ENCODE results near the gene ARHGEF17.
A peak's percentile ranks its signal among the peaks of the same experiment; 100 is the strongest.

ARHGEF17 gene

DNA sequence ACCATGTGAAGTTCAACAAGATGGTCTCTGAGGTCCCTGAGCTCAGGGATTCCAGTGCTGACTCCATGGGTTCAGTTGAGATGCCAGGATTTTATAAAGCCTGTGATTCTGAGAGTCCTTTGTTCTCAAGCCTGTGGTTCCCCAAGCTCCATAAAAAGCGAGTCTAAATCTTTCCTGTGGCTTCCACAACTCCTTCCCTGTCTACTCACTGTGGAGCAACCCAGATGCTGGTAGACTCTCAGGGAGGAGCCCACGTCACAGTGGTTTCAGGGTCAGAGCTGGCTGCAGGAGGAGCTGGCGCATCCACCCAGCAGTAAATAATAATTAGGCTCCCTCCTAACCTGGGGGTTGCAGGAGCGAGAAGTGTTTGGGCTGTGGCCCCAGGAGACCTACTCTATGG is 66.1 kb downstream of the ARHGEF17 start:
- Histone ChIP-seq H3K36me3 (ENCODE audit: control insufficient read depth, insufficient read depth, low read length) (no peaks in the 10 kb centered on the region), H3K4me3 (ENCODE audit: insufficient read depth, low read depth, low read length) (no peak overlapping the region), H3K4me1 (ENCODE audit: control insufficient read depth, insufficient read depth, low read length) (peaks cover 8% of the 10 kb centered on the region), H3K9me3 (ENCODE audit: control insufficient read depth, low read length) (no peaks in the 10 kb centered on the region), H3K27me3 (ENCODE audit: control insufficient read depth, insufficient read depth, low read length, poor library complexity, severe bottlenecking) (peaks cover 6% of the 10 kb centered on the region), H3K27ac (ENCODE audit: insufficient read depth, low read depth, low read length, poor library complexity, severe bottlenecking) (no peak overlapping the region)
- 92% methylated on average over 4 of the region's 4 CpGs for WGBS, 2 experiments

DNA sequence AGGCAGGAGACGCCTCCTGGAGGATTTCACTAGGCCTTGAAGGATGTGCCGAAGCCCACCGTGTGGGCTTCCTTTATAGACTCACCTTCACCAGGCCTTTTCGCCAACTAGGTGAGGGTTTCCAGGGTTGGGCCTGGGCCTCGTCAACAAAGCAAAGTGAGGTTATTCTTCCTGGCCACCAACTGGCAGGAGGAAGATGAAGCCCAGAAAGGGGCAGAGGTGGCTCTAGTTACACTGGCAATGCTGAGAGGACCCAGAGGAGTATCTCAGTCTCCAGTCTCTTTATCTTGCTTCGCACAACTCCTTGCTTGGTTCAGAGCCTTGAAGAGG is 67.7 kb downstream of the ARHGEF17 start:
- no peaks in the 10 kb centered on the region for H3K9me3 ChIP-seq (ENCODE audit: control insufficient read depth, low read length)
- H3K4me1 ChIP-seq (ENCODE audit: control insufficient read depth, insufficient read depth, low read length): peaks cover 8% of the 10 kb centered on the region
- H3K27ac ChIP-seq (ENCODE audit: insufficient read depth, low read depth, low read length, poor library complexity, severe bottlenecking): no peak overlapping the region
- 76 to 77% methylated on average over 6 of the region's 6 CpGs for WGBS, 2 experiments
- H3K4me3 ChIP-seq (ENCODE audit: insufficient read depth, low read depth, low read length): peak overlapping the region; percentile 70
- peaks cover 6% of the 10 kb centered on the region for H3K27me3 ChIP-seq (ENCODE audit: control insufficient read depth, insufficient read depth, low read length, poor library complexity, severe bottlenecking)
- H3K36me3 ChIP-seq (ENCODE audit: control insufficient read depth, insufficient read depth, low read length): no peaks in the 10 kb centered on the region

DNA sequence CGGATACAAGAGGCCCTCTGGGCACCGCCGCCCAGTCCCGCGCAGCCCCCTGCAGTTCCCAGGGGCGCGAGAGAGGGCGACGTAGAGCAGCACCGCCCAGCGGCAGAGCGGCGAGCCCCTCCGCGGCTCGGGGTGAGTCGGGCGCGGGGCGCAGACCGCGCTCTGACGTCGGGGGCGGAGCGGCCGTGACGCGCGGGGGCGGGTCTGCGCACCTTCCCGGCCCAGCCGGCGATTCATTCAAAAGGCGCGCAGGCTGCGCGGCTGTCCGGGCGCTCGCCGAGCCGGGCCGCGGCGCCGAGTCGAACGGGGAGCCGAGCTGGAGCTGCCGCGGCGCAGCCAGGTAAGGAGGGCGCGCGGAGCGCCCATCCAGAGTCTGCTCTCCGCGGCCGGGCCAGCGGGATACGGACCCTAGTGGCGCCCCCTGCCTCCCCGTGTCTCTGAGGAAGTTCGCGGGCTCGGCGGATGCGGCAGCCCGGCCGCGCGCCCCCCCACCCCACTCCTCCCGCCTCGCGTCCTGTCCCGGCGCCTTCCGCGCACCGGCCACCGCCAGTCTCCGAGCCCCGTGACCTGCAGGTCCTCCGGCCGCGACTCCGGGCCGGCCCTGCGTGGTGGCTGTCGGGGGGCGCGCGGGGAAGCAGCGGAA is 68.2 kb downstream of the ARHGEF17 start, which contains the start of gene RELT:
RELT (plus strand) TSS at position 240 of the 643 bp plus-strand sequence. CDS start 12,738 bp downstream, outside the sequence.
- no peak within 1 kb of the TSS for H3K27ac ChIP-seq (ENCODE audit: insufficient read depth, low read depth, low read length, poor library complexity, severe bottlenecking)
- WGBS, 2 experiments: 1% methylated on average over 96 of the region's 96 CpGs
- H3K9me3 ChIP-seq (ENCODE audit: control insufficient read depth, low read length): no peaks in the 10 kb centered on the region
- H3K4me1 ChIP-seq (ENCODE audit: control insufficient read depth, insufficient read depth, low read length): peaks cover 8% of the 10 kb centered on the region
- H3K36me3 ChIP-seq (ENCODE audit: control insufficient read depth, insufficient read depth, low read length): no peaks in the 10 kb centered on the region
- H3K27me3 ChIP-seq (ENCODE audit: control insufficient read depth, insufficient read depth, low read length, poor library complexity, severe bottlenecking): peaks cover 6% of the 10 kb centered on the region
- peak within 1 kb of the TSS; percentile 70 for H3K4me3 ChIP-seq (ENCODE audit: insufficient read depth, low read depth, low read length)

DNA sequence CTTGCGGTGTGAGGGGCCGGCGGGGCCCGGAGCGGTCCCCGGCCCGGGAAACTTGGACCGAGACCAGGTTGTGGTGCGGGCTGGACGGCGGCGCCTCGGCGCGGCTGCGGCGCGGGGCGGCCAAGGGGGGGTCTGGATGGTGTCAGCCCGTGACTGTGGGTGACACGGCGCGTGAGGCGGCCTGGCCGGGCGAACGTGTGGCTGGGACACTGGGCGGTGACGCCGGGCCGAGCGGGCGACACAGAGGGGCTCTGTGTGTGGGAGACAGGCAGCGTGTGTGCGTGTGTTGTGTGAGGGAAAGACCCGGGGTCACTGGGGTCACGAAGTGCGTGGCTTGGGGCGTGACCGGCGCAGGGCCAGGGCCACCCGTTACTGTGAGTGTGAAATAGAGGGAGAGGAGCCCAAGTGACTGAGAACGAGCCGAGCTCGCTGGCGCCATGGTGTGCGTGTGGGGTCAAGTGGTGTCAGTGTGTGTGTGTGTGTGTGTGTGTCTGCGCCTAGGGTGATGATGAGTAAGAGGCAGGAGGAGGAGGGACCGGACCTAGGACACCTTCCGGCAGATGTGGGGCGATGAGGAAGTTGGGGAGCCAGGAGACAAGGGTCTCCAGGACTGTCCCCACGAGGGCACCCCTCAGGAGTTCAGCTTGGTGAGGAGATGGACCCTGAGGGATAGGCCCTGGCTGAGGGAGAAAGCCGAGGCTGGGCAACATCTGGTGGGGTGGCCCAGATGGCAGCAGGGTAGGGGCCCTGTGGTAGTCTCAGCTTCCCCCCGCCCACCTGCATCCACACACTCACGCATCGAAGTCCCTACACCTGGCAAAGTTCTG is 68.9 kb downstream of the ARHGEF17 start:
- Histone ChIP-seq H3K36me3 (ENCODE audit: control insufficient read depth, insufficient read depth, low read length) (no peaks in the 10 kb centered on the region), H3K9me3 (ENCODE audit: control insufficient read depth, low read length) (no peaks in the 10 kb centered on the region), H3K27ac (ENCODE audit: insufficient read depth, low read depth, low read length, poor library complexity, severe bottlenecking) (no peak overlapping the region), H3K27me3 (ENCODE audit: control insufficient read depth, insufficient read depth, low read length, poor library complexity, severe bottlenecking) (peaks cover 6% of the 10 kb centered on the region), H3K4me1 (ENCODE audit: control insufficient read depth, insufficient read depth, low read length) (peaks cover 8% of the 10 kb centered on the region), H3K4me3 (ENCODE audit: insufficient read depth, low read depth, low read length) (peak overlapping the region; percentile 70)
- 7 to 9% methylated on average over 56 of the region's 56 CpGs for WGBS, 2 experiments

DNA sequence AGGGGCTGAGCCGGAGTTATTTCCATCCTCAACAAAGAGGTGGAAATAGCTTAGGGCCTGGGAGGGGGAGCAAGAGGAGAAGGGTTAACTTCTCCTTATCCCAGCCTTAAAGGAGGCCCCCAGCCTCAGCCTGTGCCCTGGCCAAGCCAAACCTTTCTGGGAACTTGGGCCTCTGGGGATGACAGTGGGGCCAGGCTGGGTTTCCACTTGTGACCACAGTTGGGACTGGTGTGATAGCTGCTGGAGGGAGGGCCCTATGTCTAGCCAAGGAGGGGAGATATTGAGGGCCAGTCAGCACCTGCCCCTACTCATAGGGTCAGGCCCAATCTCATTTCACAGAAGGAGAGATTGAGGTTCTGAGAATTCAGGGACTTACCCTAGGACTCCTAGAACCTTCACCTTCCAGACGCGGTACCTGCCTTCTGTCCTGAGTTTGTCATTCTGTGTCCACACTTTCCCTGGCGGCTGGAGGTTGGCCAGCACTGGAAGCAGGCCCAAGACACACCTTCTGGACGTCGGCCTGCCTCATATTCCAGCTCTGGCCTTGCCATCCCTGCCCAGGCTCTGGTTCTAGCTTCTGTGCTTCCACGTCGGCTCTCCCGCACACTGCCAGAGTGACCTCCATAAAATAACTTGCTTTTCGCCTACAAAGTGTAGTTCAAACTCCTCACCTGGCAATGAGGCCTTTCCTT is 71.3 kb downstream of the ARHGEF17 start:
- H3K27me3 ChIP-seq (ENCODE audit: control insufficient read depth, insufficient read depth, low read length, poor library complexity, severe bottlenecking): peaks cover 6% of the 10 kb centered on the region
- WGBS, 2 experiments: 92 to 94% methylated on average over 10 of the region's 10 CpGs

DNA sequence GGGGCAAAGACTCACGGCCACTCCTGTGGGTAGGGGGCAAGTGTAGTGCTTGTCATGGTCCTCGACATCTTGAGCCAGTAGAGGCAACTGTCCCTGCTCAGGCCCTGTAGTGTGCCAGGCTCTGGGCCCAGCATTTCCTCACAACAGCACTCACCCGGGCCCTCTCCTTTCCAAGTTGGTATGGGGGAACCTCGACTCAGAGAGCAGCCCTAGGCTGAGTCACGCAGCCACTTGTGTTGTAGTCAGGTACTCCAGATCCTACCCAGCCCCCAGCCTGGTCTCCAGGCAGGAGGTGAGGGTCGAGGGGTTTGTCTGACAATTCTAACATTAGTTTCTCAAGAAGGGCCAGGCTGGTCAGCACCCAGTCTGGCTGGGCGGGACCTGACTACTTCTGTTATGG is 72.3 kb downstream of the ARHGEF17 start:
- no peak overlapping the region for H3K4me3 ChIP-seq (ENCODE audit: insufficient read depth, low read depth, low read length)
- H3K27me3 ChIP-seq (ENCODE audit: control insufficient read depth, insufficient read depth, low read length, poor library complexity, severe bottlenecking): peaks cover 6% of the 10 kb centered on the region
- 82 to 86% methylated on average over 7 of the region's 7 CpGs for WGBS, 2 experiments
- H3K4me1 ChIP-seq (ENCODE audit: control insufficient read depth, insufficient read depth, low read length): peaks cover 25% of the 10 kb centered on the region
- no peaks in the 10 kb centered on the region for H3K36me3 ChIP-seq (ENCODE audit: control insufficient read depth, insufficient read depth, low read length)
- no peak overlapping the region for H3K27ac ChIP-seq (ENCODE audit: insufficient read depth, low read depth, low read length, poor library complexity, severe bottlenecking)
- no peaks in the 10 kb centered on the region for H3K9me3 ChIP-seq (ENCODE audit: control insufficient read depth, low read length)

More for the DNA sequence above, 71.3 kb downstream of the ARHGEF17 start:
- Histone ChIP-seq H3K9me3 (ENCODE audit: control insufficient read depth, low read length) (no peaks in the 10 kb centered on the region), H3K36me3 (ENCODE audit: control insufficient read depth, insufficient read depth, low read length) (no peaks in the 10 kb centered on the region), H3K27ac (ENCODE audit: insufficient read depth, low read depth, low read length, poor library complexity, severe bottlenecking) (no peak overlapping the region), H3K4me3 (ENCODE audit: insufficient read depth, low read depth, low read length) (no peak overlapping the region), H3K4me1 (ENCODE audit: control insufficient read depth, insufficient read depth, low read length) (peaks cover 18% of the 10 kb centered on the region)

DNA sequence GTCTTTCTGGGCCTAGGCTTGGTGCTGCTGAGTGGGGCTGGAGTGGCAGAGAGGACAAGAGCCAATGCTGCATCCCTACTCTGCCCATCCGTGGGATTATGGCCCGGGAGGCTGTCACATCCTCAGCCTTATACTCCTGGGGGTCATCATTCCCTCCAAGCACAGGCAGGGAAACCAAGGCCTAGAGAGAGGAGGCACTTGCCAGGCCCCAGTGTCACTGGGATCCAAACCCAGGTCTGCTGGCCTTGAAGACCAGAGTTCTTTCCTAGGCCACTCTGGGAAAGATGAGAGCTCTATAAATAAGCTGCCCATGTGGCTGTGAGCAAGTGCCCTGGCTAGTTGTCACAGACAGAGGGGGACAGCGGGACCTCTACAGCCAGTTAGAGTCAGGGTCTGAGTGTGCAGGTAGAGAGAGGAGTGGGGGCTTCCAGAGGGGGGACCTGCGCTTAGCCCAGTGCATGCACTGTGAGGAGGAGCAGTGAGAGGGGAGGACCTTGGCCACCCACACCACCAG is 72.9 kb downstream of the ARHGEF17 start:
- Histone ChIP-seq H3K27ac (ENCODE audit: insufficient read depth, low read depth, low read length, poor library complexity, severe bottlenecking) (no peak overlapping the region), H3K4me1 (ENCODE audit: control insufficient read depth, insufficient read depth, low read length) (peaks cover 27% of the 10 kb centered on the region), H3K27me3 (ENCODE audit: control insufficient read depth, insufficient read depth, low read length, poor library complexity, severe bottlenecking) (peaks cover 6% of the 10 kb centered on the region), H3K36me3 (ENCODE audit: control insufficient read depth, insufficient read depth, low read length) (no peaks in the 10 kb centered on the region), H3K9me3 (ENCODE audit: control insufficient read depth, low read length) (no peaks in the 10 kb centered on the region), H3K4me3 (ENCODE audit: insufficient read depth, low read depth, low read length) (no peak overlapping the region)
- 90 to 96% methylated on average over 4 of the region's 4 CpGs for WGBS, 2 experiments

DNA sequence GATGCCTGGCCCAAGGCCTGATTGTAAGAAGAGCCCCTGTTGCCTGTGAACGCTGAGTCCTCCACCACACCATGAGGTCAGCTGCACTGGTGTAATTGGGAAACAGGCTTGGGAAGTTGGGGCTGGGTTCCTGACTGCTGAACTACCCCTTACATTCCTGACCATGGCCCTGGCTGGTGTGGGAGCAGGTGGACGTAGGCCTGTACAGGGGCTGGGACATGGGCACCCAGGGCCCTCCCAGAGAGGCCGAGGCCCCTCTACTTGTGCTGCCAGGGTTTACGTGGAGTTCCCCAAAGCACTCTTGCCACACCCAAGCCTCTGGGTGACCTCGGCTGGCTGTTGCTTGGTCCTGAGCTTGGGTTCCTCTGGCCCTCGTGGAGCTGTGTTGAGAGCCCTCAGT is 73.5 kb downstream of the ARHGEF17 start:
- peaks cover 30% of the 10 kb centered on the region for H3K4me1 ChIP-seq (ENCODE audit: control insufficient read depth, insufficient read depth, low read length)
- 94% methylated on average over 6 of the region's 6 CpGs for WGBS, 2 experiments

DNA sequence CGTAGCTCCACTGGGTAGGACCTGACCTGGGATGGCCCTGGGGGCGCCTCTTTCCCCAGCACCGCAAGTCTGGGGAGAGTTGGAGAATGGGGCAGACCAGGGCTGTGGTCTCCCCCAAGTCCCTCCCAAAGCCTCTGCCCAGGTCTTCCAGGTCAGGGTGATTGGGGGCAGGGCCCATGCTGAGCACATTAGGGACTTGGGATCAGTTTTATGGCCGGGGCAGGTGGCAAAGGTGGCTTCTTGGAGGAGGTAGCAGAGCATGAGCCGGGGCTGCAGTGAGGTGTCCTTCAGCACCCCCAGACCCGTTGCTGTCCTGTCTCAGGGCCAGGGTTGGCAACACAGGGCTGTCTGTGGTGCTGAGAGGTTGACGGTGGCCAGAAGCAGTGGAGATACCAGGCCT is 74.1 kb downstream of the ARHGEF17 start:
- Histone ChIP-seq H3K27ac (ENCODE audit: insufficient read depth, low read depth, low read length, poor library complexity, severe bottlenecking) (no peak overlapping the region), H3K4me1 (ENCODE audit: control insufficient read depth, insufficient read depth, low read length) (peaks cover 29% of the 10 kb centered on the region), H3K9me3 (ENCODE audit: control insufficient read depth, low read length) (no peaks in the 10 kb centered on the region), H3K36me3 (ENCODE audit: control insufficient read depth, insufficient read depth, low read length) (no peaks in the 10 kb centered on the region), H3K27me3 (ENCODE audit: control insufficient read depth, insufficient read depth, low read length, poor library complexity, severe bottlenecking) (peaks cover under 1% of the 10 kb centered on the region), H3K4me3 (ENCODE audit: insufficient read depth, low read depth, low read length) (no peak overlapping the region)
- WGBS, 2 experiments: 94 to 95% methylated on average over 7 of the region's 7 CpGs

More for the DNA sequence above, 73.5 kb downstream of the ARHGEF17 start:
- Histone ChIP-seq H3K27me3 (ENCODE audit: control insufficient read depth, insufficient read depth, low read length, poor library complexity, severe bottlenecking) (peaks cover 6% of the 10 kb centered on the region), H3K36me3 (ENCODE audit: control insufficient read depth, insufficient read depth, low read length) (no peaks in the 10 kb centered on the region), H3K4me3 (ENCODE audit: insufficient read depth, low read depth, low read length) (no peak overlapping the region), H3K27ac (ENCODE audit: insufficient read depth, low read depth, low read length, poor library complexity, severe bottlenecking) (no peak overlapping the region), H3K9me3 (ENCODE audit: control insufficient read depth, low read length) (no peaks in the 10 kb centered on the region)

DNA sequence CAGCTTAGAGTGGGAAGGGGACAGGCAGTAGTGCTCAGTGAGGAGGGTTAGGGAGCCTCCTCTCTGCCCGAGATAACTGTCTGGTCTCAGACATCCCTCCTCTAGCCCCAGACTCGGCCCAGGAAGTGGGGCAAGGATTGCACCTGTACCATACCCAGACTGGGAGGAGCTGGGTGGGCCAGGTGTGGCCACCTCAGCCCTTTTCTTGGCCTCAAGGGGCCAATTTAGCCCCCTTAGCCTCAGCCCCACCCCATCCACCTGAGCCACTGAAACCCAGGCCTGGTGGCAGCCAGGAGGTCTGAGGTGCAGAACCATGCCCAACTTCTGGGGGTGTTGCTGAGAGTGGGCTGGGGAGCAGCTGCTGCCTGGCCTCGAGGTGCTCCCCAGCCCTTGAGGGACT is 74.7 kb downstream of the ARHGEF17 start:
- 85 to 90% methylated on average over 3 of the region's 3 CpGs for WGBS, 2 experiments

More for the DNA sequence above, 74.7 kb downstream of the ARHGEF17 start:
- Histone ChIP-seq H3K4me1 (ENCODE audit: control insufficient read depth, insufficient read depth, low read length) (peaks cover 25% of the 10 kb centered on the region), H3K27me3 (ENCODE audit: control insufficient read depth, insufficient read depth, low read length, poor library complexity, severe bottlenecking) (no peaks in the 10 kb centered on the region), H3K9me3 (ENCODE audit: control insufficient read depth, low read length) (no peaks in the 10 kb centered on the region), H3K27ac (ENCODE audit: insufficient read depth, low read depth, low read length, poor library complexity, severe bottlenecking) (no peak overlapping the region), H3K4me3 (ENCODE audit: insufficient read depth, low read depth, low read length) (no peak overlapping the region), H3K36me3 (ENCODE audit: control insufficient read depth, insufficient read depth, low read length) (no peaks in the 10 kb centered on the region)

Measured in ectodermal cell (in vitro differentiated cells).